HFF-Myc (cell line): ENCODE data around the gene CADM1.

Source experiments
- DNase-seq: peaks from one replicate; pipeline ENCODE4 v3.0.0-alpha.2; 2011; ENCODE audit warnings: low read depth; ENCODE audit errors: extremely low read depth
- H3K4me3 ChIP-seq: replicated peaks from 2 replicates; pipeline ENCODE4 v1.5.1; 2011; ENCODE audit warnings: low read depth, mild to moderate bottlenecking, control low read depth, low read length
- CTCF ChIP-seq: IDR thresholded peaks from 2 replicates; pipeline ENCODE4 v1.5.1; 2012; ENCODE audit warnings: mild to moderate bottlenecking, low read depth, low read length, control low read depth; ENCODE audit errors: missing control alignments

Gene CADM1

GRCh38 chr11:115406404-115406803 lies 97.8 kb downstream of the CADM1 start:
- no peak for TF ChIP-seq CTCF
- no peak overlapping the region for H3K4me3 ChIP-seq
- DNase-seq: no peak

GRCh38 chr11:115398333-115399080 lies 105.7 kb downstream of the CADM1 start:
- TF ChIP-seq CTCF: no peak
- no peak for DNase-seq
- no peak overlapping the region for H3K4me3 ChIP-seq

- H3K4me3 ChIP-seq: no peak overlapping the region
- no peak for TF ChIP-seq CTCF
- no peak for DNase-seq
Measured at GRCh38 chr11:115396533-115396932, 107.7 kb downstream of the CADM1 start.

- H3K4me3 ChIP-seq: no peak overlapping the region
- DNase-seq: no peak
- no peak for TF ChIP-seq CTCF
Measured at GRCh38 chr11:115393950-115394349, 110.3 kb downstream of the CADM1 start.

GRCh38 chr11:115391598-115391997 lies 112.6 kb downstream of the CADM1 start:
- DNase-seq: no peak
- H3K4me3 ChIP-seq: no peak overlapping the region
- TF ChIP-seq CTCF: no peak

DNA sequence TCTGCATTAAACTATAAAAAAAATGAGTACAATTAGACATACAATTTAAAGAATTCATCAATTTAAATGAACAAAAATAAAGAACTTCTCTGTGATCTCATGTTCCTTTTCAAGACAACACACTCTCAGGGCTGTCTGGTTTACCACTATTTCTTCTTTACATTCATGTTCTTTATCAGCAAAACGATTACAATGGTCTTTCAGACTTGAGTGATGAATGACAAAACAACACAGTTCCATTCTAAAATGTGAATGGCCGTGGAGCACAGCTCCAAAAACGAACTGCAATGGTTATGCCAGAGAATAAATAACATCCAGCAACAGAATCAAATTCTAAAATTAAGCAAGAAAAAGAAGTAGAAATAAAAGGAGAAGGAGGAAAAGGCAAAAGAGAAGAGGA lies 113.1 kb downstream of the CADM1 start:
- TF ChIP-seq CTCF: no peak
- H3K4me3 ChIP-seq: no peak overlapping the region
- DNase-seq: no peak

GRCh38 chr11:115390441-115390840 lies 113.8 kb downstream of the CADM1 start:
- no peak for TF ChIP-seq CTCF
- no peak overlapping the region for H3K4me3 ChIP-seq
- no peak for DNase-seq
